ENCODE results near the gene SRSF3.
"Not testable (repeated sequence)": the region's sequence is repeated elsewhere in the genome, so short reads cannot be mapped to it uniquely, and the experiment has no call there.

The SRSF3 gene

GRCh38 chr6:36576578-36576977 lies 17.6 kb upstream of the SRSF3 start:
- DNase-seq: no peak

GRCh38 chr6:36577301-36577700 lies 16.9 kb upstream of the SRSF3 start:
- no peak for DNase-seq

- DNase-seq: no peak
Measured at GRCh38 chr6:36578030-36578429, 16.1 kb upstream of the SRSF3 start.

DNA sequence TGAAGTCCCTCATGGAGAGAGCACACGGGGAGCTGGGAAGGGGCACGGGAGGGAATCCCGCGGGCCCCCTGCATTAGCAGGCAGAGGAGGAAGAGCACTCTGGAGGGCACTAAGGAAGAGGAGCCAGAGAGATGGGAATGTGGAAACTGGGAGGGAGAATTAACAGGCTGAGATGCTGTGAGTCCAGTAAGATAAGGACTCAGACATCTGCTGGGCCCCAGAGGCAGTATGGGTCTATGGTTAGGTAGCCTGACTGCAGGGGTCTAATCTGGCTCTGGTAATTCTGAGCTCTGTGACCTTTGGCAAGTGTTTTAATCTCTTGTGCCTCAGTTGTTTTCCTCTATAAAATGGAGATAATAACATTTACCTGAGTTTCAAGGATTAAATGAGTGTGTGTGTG lies 15.7 kb upstream of the SRSF3 start:
- DNase-seq: no peak

DNA sequence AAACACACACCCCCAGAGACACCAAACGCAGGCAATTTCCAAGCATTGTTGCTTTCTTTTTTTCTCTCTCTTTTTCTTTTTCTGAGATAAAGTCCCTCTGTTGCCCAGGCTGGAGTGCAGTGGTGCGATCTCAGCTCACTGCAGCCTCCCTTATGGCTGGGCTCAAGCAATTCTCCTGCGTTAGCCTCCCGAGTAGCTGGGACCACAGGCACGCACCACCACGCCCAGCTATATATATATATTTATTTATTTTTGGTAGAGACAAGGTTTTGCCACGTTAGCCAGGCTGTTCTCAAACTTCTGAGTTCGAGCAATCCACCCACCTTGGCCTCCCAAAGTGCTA lies 14.0 kb upstream of the SRSF3 start:
- DNase-seq: no peak

DNA sequence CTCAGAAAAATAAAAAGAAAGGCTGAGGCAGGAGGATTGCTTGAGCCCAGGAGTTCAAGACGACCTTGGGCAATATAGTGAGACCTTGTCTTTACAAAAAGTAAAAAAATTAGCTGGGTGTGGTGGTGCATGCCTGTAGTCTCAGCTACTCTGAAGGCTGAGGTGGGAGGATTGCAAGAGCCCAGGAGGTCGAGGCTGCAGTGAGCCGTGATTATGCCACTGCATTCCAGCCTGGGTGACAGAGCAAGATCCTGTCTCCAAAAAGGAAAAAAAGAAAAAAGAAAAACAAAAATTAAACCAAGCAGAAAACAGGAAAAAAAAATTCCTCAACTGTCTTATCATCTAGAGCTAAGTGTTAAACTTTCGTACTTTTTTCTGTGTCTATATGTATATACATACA lies 12.4 kb upstream of the SRSF3 start:
- DNase-seq: no peak

DNA sequence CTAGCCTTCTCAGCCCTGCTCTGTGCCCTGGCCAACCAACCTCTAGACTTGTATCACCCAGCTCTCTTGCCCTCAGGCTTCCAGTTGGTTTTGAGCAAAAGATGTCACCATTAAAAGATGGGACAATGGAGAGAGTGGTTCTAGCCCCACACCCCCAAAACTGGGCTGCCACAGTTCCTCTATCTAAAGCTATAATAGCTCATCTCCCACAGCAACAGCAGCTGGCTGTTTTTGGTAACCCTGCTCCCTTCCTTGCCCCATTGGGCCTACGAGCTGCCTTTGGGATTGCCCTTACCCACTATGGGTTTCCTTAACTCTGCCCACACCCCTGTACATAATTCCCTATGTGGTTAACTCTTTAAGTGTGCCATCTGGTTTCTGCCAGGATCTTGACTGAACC lies 7.6 kb upstream of the SRSF3 start:
- DNase-seq: no peak

GRCh38 chr6:36589025-36589400 lies 5.1 kb upstream of the SRSF3 start:
- DNase-seq: not testable (repeated sequence)

DNA sequence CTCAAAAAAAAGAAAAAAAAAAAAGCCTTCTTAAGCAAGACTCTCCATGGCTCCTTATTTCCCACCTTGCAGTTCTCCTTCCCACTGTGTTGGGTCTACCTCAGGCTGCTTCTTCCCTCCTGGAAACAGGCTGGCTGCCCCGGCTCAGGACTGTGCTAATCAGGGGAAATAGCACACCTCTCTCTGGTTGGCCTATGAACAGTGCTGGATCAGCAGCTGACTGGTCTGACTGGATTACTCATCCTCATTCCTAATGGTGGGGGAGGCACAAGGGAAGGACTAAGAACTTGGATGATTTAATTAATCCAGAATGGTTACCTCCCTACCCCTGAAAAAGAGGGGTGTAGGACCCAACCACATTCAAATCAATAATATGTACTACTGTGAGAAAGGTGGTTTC lies 3.9 kb upstream of the SRSF3 start:
- DNase-seq: no peak

DNA sequence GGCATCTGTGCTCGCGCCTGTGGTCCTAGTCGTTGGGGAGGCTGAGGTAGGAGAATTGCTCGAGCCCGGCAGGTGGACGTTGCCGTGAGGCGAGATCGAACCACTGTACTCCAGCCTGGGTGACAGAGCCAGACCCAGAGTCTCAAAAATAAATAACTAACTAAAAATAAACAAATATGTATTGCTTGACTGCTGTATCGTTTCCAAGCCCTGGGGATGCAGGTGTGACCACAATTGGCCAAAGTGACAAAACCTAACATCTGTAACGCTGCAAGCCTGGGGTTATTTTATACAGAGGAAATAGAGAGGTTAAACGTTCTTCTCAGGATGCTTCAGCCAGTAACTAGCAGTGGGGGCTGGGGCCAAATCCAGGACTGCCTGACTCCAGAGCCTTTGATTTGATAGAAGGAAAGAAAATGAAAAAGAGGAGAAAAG lies 1.9 kb upstream of the SRSF3 start:
- DNase-seq: no peak

- no peak for DNase-seq
Measured at GRCh38 chr6:36593569-36594028, 563 bp upstream of the SRSF3 start.

- DNase-seq: peak; percentile 37
Measured at GRCh38 chr6:36594816-36595643, 868 bp downstream of the SRSF3 start.

- no peak for DNase-seq
Measured at GRCh38 chr6:36596356-36596755, 2.2 kb downstream of the SRSF3 start.

- DNase-seq: no peak
Measured at GRCh38 chr6:36597775-36598174, 3.6 kb downstream of the SRSF3 start.

DNA sequence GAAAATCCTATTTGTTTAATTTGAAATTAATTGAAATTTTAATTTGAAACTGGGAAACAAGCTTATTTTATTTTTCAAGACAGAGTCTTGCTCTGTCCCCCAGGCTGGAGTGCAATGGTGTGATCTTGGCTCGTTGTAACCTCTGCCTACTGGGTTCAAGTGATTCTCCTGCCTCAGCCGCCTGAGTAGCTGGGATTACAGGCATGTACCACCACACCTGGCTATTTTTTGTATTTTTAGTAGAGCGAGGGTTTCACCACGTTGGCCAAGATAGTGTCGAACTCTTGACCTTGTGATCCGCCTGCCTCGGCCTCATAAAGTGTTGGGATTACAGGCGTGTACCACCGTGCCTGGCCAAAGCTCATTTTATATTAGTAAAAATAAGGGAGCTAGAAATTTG lies 4.2 kb downstream of the SRSF3 start:
- no peak for DNase-seq

- no peak for DNase-seq
Measured at GRCh38 chr6:36598739-36599318, 4.7 kb downstream of the SRSF3 start.

- peak; percentile 66 for DNase-seq
Measured at GRCh38 chr6:36599791-36600209, 5.6 kb downstream of the SRSF3 start.

- DNase-seq: no peak
Measured at GRCh38 chr6:36600564-36601146, 6.5 kb downstream of the SRSF3 start.

- peak; percentile 54 for DNase-seq
Measured at GRCh38 chr6:36601818-36602217, 7.7 kb downstream of the SRSF3 start.

DNA sequence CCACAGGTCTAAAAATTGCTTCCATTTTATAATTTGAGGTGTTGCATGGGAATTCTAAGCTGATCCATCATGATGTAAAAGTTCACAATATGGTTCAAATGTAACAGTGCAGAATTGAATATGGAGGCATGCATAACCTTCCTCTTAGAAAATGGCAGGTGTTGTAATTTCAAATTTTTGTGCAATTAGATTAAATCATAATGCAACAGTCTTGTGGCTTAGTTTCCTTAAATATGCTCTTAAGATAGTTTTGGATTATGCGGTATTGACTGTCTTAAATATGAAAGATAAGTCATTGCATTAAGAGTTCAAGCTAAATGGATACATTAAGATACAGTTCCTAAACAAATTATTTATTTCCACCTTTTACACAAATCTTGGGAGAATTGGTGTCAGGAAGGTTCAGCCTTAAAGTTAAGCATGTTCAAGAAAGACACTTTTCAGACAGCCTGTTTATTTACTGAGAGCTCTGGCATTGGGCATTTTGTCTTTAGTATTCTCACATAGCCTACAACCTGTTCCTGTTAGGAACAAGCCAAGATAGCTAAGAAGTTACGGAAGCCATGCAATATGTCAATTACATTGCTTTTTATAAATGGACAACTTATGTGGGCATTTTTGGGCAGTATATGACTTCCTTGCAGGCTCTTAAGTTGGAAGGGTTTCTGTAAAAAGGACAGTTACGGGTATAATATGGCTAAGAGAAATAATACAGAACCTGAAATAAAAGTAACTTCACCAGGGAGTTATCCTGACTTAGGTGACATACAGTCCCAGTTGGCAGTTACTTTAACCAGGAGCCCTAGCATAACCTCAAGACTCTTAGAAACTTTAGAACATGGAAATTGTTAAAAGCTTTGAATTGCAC lies 9.3 kb downstream of the SRSF3 start:
- no peak for DNase-seq

DNA sequence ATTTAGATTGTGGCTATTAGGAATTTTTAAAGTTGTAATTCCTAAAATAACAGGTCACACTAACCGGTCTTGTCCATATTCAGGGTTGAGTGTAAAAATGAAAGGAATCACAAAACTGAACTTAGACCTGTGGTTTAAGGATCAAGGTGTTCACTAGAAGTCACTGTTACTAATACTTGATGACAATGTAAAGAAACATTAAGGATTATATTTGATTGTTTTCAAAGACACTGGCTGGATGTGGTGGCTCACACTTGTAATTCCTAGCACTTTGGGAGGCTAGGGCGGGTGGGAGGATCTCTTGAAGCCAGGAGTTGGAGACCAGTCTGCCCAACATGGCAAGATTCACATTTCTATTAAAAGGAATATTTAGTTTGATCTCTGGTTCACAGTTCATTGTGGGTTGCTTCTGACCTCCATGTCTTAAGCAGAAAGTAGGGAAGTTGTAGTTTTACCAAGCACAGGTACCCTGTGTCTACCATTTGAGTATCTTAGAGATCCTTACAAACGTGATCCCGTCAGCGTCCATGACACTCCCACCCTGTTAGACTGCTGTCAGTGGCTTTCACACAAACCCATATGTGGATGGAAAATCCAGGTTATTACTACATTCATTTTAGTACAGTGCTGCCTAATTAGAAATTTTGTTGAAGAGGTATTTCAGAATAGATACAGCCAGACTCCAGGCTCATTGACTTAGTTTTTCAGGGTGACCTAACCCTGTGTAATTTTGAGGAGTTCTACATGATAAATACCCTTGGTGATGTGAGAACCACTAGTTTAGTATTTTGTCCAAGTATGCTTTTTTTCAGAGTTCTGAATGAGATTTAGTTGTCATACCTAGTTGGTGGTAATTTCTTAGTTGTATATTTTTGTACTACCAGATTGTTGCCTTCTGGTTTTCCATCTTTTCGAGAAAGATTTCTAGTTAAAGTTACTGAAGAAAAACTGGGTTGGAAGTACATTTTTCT lies 10.2 kb downstream of the SRSF3 start:
- DNase-seq: no peak

GRCh38 chr6:36605143-36605542 lies 11.0 kb downstream of the SRSF3 start:
- DNase-seq: no peak
